ENCODE data around the gene INSRR. TPM values are rescaled to one million over a fixed set of nuclear protein-coding genes. Genes with fewer than 3 reads are reported as not detected.

INSRR gene
- total RNA-seq, 1 donor from 2014 or later = 0.07 TPM

GRCh38 chr1:156795374-156795733 lies 63.6 kb downstream of the INSRR start:
- Mint-ChIP-seq H3K36me3 (ENCODE audit: low read depth) (peaks cover 14% of the 10 kb centered on the region), H3K4me3 (no peak overlapping the region), H3K4me1 (peaks cover 7% of the 10 kb centered on the region), H3K9me3 (no peaks in the 10 kb centered on the region), H3K27me3 (ENCODE audit: low read depth) (no peaks in the 10 kb centered on the region), H3K27ac (ENCODE audit: unreplicated experiment) (no peak overlapping the region)
- DNase-seq (ENCODE audit: low read depth, low spot score) = no peak
- TF ChIP-seq CTCF (conservative IDR thresholded peaks at IDR 0.05) = no peak

GRCh38 chr1:156794506-156795373 lies 64.2 kb downstream of the INSRR start:
- Mint-ChIP-seq H3K9me3 (no peaks in the 10 kb centered on the region), H3K4me3 (no peak overlapping the region), H3K4me1 (peaks cover 7% of the 10 kb centered on the region), H3K27me3 (ENCODE audit: low read depth) (no peaks in the 10 kb centered on the region), H3K36me3 (ENCODE audit: low read depth) (peaks cover 14% of the 10 kb centered on the region), H3K27ac (ENCODE audit: unreplicated experiment) (no peak overlapping the region)
- DNase-seq (ENCODE audit: low read depth, low spot score) = no peak
- TF ChIP-seq CTCF (conservative IDR thresholded peaks at IDR 0.05) = no peak

Other genes with a start within 250 kb of the INSRR start
- gene HAPLN2, start 239.7 kb downstream of the INSRR start, total RNA-seq = 0.70 and 0.91 TPM in 2 replicates
- 2.4 and 3.1 TPM in 2 replicates for gene BCAN, start 217.0 kb downstream of the INSRR start, total RNA-seq
- gene NES, start 181.7 kb downstream of the INSRR start, total RNA-seq = 248 and 265 TPM in 2 replicates
- 606 and 647 TPM in 2 replicates for gene CRABP2, start 153.5 kb downstream of the INSRR start, total RNA-seq
- gene METTL25B, start 130.6 kb downstream of the INSRR start, total RNA-seq = 30.4 and 33.0 TPM in 2 replicates
- 47.0 and 52.7 TPM in 2 replicates for gene ISG20L2, start 130.4 kb downstream of the INSRR start, total RNA-seq
- 37.3 and 49.3 TPM in 2 replicates for gene MRPL24, start 118.0 kb downstream of the INSRR start, total RNA-seq
- 294 and 304 TPM in 2 replicates for gene HDGF, start 107.4 kb downstream of the INSRR start, total RNA-seq
- gene PRCC, start 91.6 kb downstream of the INSRR start, total RNA-seq = 99.8 and 102 TPM in 2 replicates
- gene SH2D2A, start 42.3 kb downstream of the INSRR start, total RNA-seq = 1.0 and 1.1 TPM in 2 replicates
- gene NTRK1, start 1.7 kb upstream of the INSRR start, total RNA-seq = 0.21 and 0.27 TPM in 2 replicates
- 6.8 and 6.9 TPM in 2 replicates for gene PEAR1, start 34.6 kb upstream of the INSRR start, total RNA-seq
- gene LRRC71, start 61.5 kb upstream of the INSRR start, total RNA-seq = not detected in 2 replicates
- 51.5 and 52.7 TPM in 2 replicates for gene ARHGEF11, start 186.6 kb upstream of the INSRR start, total RNA-seq
- 0.19 and 0.23 TPM in 2 replicates for gene ETV3L, start 240.7 kb upstream of the INSRR start, total RNA-seq

Data from neural crest cell (in vitro differentiated cells).